SJSA1 (cell line): Measurements from ENCODE around the gene SUSD1. TPM values are rescaled to one million over a fixed set of nuclear protein-coding genes. Genes with fewer than 3 reads are reported as not detected.

Experiments
- DNase-seq, 2 experiments: peaks; one replicate each; pipeline ENCODE4 v3.0.0-alpha.2; 2015 to 2020; ENCODE audit warnings: low spot score in 2 of 2, low read depth in 1 of 2
- H3K27ac ChIP-seq: fragments of 250-450 bp; sonication (Bioruptor Pico); 2 replicates; pipeline ENCODE4 v1.5.1; 2020; ENCODE audit warnings: mild to moderate bottlenecking, moderate library complexity
- H3K27me3 ChIP-seq: fragments of 250-450 bp; sonication (Bioruptor Pico); replicated peaks from 2 replicates; pipeline ENCODE4 v1.5.1; 2020; ENCODE audit warnings: mild to moderate bottlenecking, moderate library complexity
- H3K36me3 ChIP-seq: fragments of 250-450 bp; sonication (Bioruptor Pico); 2 replicates; pipeline ENCODE4 v1.5.1; 2020; ENCODE audit warnings: mild to moderate bottlenecking
- H3K4me1 ChIP-seq: fragments of 250-450 bp; sonication (Bioruptor Pico); replicated peaks from 2 replicates; pipeline ENCODE4 v1.6.1; 2021; ENCODE audit warnings: mild to moderate bottlenecking
- H3K4me3 ChIP-seq: fragments of 250-450 bp; sonication (Bioruptor Pico); 2 replicates; pipeline ENCODE4 v1.5.1; 2020; ENCODE audit warnings: mild to moderate bottlenecking
- H3K9me3 ChIP-seq: fragments of 250-450 bp; sonication (Bioruptor Pico); replicated peaks from 2 replicates; pipeline ENCODE4 v1.5.1; 2020; ENCODE audit warnings: mild to moderate bottlenecking
- total RNA-seq: library from RNA; depleted of rRNA; stranded (reverse); fragments of >200 nt; shearing (Covaris generic); gene quantifications from 2 replicates; pipeline ENCODE4 v1.2.3, GENCODE V29; 2014

The SUSD1 gene
- total RNA-seq, 1 experiment from 2014 or later = 32.8 TPM

- DNase-seq = no peak
- H3K27me3 ChIP-seq = no peaks in the 10 kb centered on the region
- H3K9me3 ChIP-seq = no peaks in the 10 kb centered on the region
- no peaks in the 10 kb centered on the region for H3K4me1 ChIP-seq
- peaks cover 36% of the 10 kb centered on the region for H3K36me3 ChIP-seq
- no peak overlapping the region for H3K27ac ChIP-seq
- no peak overlapping the region for H3K4me3 ChIP-seq
Observed at GRCh38 chr9:112094241-112094640, 80.9 kb downstream of the SUSD1 start.

DNA sequence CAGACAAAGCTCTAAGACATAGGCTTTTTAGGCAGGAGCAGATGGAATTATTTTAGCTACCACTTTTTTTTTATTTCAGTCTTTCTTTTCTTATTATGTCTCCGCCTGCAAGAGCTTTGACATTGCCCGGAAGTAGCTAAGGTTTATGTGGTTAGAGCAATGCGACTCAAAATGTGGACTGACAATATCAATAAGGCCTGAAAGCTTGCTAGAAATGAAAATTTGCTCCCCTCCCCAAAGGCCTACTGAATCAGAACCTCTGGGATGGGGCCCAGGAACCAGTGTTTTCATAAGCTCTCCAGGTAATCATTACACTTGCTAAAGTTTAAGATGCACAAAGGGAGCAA lies 81.3 kb downstream of the SUSD1 start:
- peaks cover 35% of the 10 kb centered on the region for H3K36me3 ChIP-seq

GRCh38 chr9:112093147-112093869 lies 81.8 kb downstream of the SUSD1 start:
- Histone ChIP-seq H3K27me3 (no peaks in the 10 kb centered on the region), H3K27ac (no peak overlapping the region), H3K4me1 (no peaks in the 10 kb centered on the region), H3K36me3 (peaks cover 33% of the 10 kb centered on the region), H3K9me3 (no peaks in the 10 kb centered on the region), H3K4me3 (no peak overlapping the region)
- DNase-seq = no peak

More for the DNA sequence above, 81.3 kb downstream of the SUSD1 start:
- DNase-seq = no peak
- Histone ChIP-seq H3K4me1 (no peaks in the 10 kb centered on the region), H3K9me3 (no peaks in the 10 kb centered on the region), H3K27ac (no peak overlapping the region), H3K4me3 (no peak overlapping the region), H3K27me3 (no peaks in the 10 kb centered on the region)

- Histone ChIP-seq H3K9me3 (no peaks in the 10 kb centered on the region), H3K36me3 (peaks cover 26% of the 10 kb centered on the region), H3K27ac (no peak overlapping the region), H3K4me1 (no peaks in the 10 kb centered on the region), H3K27me3 (no peaks in the 10 kb centered on the region), H3K4me3 (no peak overlapping the region)
- no peak for DNase-seq
Observed at GRCh38 chr9:112091810-112092209, 83.3 kb downstream of the SUSD1 start.

- Histone ChIP-seq H3K36me3 (peaks cover 35% of the 10 kb centered on the region), H3K4me1 (peaks cover 4% of the 10 kb centered on the region), H3K27me3 (no peaks in the 10 kb centered on the region), H3K9me3 (no peaks in the 10 kb centered on the region), H3K4me3 (no peak overlapping the region), H3K27ac (no peak overlapping the region)
- DNase-seq = no peak
Observed at GRCh38 chr9:112087506-112087905, 87.6 kb downstream of the SUSD1 start.

- DNase-seq = peak in 1 of 2 experiments; percentile 69
- H3K9me3 ChIP-seq = no peaks in the 10 kb centered on the region
- H3K4me1 ChIP-seq = peaks cover 4% of the 10 kb centered on the region
- no peak overlapping the region for H3K4me3 ChIP-seq
- H3K27me3 ChIP-seq = no peaks in the 10 kb centered on the region
- peaks cover 31% of the 10 kb centered on the region for H3K36me3 ChIP-seq
- H3K27ac ChIP-seq = peak overlapping the region; percentile 40
Observed at GRCh38 chr9:112086627-112087026, 88.5 kb downstream of the SUSD1 start.

DNA sequence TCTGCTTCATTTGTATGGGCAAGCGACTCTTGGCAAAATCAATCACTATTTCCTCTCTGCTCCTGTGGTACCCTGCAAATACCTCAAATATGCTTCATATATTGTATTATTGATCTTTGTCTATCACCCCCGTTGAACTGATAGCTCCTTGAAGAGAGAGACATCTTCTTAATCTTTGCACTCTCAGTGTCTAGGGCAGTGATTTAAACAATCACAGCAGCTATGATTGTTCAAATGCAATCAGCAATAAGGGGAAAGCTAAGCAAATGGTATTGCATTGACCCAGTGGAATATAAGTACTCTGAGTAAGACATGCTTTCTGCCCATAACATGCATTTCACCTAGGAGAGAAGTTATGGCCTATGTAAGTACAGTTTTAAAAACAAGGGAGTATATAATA lies 90.2 kb downstream of the SUSD1 start:
- Histone ChIP-seq H3K36me3 (peaks cover 39% of the 10 kb centered on the region), H3K27me3 (no peaks in the 10 kb centered on the region), H3K4me3 (no peak overlapping the region), H3K27ac (no peak overlapping the region), H3K9me3 (no peaks in the 10 kb centered on the region), H3K4me1 (peaks cover 4% of the 10 kb centered on the region)
- no peak for DNase-seq

DNA sequence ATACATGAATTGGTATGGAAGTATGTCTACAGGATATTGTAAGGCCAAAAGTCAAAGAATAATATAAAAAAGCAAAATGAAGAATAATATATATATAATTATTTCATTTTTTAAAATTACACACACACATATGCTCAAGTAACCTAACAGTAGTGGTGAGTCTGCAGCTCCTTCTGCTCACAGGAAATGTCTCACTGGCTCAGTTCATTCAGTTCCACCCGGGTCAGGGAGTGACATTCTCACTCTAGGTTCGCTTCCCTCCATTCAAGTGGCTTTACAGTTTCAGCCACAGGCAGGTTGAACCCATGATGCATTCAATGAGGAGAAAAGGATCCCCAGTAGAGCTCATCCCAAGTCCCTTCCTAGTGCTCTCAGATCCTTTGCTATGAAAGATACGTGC lies 90.8 kb downstream of the SUSD1 start:
- Histone ChIP-seq H3K4me1 (peaks cover 4% of the 10 kb centered on the region), H3K36me3 (peaks cover 40% of the 10 kb centered on the region), H3K9me3 (no peaks in the 10 kb centered on the region), H3K27me3 (no peaks in the 10 kb centered on the region), H3K27ac (no peak overlapping the region), H3K4me3 (no peak overlapping the region)
- no peak for DNase-seq

DNA sequence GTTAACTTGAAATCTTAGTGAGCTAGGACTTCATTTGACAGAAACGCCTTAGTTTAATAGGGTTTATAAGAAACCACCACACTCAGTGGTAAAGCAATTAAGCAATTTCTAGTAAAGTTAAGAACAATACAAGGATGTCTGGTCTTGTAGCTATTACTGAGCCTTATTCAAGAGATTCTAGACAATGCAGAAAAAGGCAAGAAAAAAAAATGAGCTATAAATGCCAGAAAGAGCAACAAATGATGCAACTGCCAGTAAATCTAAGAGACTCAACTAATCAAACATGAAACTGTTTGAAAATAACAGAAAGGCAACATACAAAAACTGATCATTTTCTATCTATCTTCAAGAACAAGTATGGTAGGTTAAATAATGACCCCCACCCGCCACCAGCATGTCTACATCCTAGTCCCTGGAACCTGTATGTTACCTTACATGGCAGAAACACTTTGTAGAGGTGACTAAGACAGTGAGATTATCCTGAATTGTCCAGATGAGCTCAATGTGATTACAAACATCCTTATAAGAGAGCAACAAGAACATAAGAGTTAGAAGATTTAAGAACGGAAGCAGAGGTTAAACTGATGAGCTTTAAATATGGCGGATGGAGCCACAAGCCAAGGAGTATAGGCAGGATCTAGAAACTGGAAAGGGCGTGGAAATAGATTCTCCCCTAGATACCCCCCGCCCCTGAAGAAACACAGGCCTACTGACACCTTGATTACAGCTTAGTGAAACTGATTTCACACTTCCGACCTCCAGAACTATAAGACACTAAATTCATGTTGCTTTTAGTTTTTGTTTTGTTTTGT lies 93.0 kb downstream of the SUSD1 start:
- no peak overlapping the region for H3K27ac ChIP-seq
- no peak overlapping the region for H3K4me3 ChIP-seq
- H3K27me3 ChIP-seq = no peaks in the 10 kb centered on the region
- DNase-seq = no peak
- no peaks in the 10 kb centered on the region for H3K9me3 ChIP-seq
- H3K36me3 ChIP-seq = peaks cover 36% of the 10 kb centered on the region
- H3K4me1 ChIP-seq = peaks cover 4% of the 10 kb centered on the region

DNA sequence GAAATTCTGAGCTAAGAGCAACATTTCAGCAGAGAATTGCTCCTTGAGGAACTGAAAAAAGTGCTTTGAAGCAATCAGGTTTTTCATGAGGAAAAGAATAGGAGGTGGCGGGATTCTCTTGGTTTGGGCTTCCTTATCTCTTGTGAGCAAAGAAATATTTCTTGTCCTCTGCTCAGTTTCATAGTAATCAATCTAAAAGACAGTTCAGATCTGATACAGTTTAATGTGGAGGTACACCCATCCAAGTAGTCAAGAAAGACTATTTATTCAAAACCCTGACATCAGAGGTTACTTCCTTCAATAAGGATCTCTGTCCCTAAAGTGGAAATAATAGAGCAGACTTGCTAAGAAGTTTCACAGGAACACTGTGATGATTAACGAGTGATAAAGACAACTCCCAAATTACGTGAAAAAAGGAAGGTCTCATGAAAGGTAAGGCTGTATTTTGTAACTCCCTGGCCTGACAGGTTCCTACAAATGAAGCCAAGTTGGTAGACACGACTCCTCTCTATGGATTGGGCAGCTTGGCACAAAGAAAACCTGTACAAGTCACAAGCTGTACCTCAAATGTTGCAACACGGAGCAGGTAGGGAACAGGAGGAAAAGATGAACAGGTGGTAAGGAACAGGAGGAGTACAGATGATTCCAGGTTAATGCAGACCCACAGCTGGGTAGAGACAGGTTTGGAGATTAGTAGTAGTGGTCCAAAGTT lies 94.1 kb downstream of the SUSD1 start:
- Histone ChIP-seq H3K36me3 (peaks cover 33% of the 10 kb centered on the region), H3K27ac (no peak overlapping the region), H3K4me1 (no peaks in the 10 kb centered on the region), H3K27me3 (no peaks in the 10 kb centered on the region), H3K9me3 (no peaks in the 10 kb centered on the region), H3K4me3 (no peak overlapping the region)
- DNase-seq = no peak

- H3K4me3 ChIP-seq = no peak overlapping the region
- no peak overlapping the region for H3K27ac ChIP-seq
- peaks cover 15% of the 10 kb centered on the region for H3K36me3 ChIP-seq
- peaks cover 19% of the 10 kb centered on the region for H3K4me1 ChIP-seq
- H3K9me3 ChIP-seq = no peaks in the 10 kb centered on the region
- no peak for DNase-seq
- no peaks in the 10 kb centered on the region for H3K27me3 ChIP-seq
Observed at GRCh38 chr9:112078432-112078831, 96.7 kb downstream of the SUSD1 start.

- Histone ChIP-seq H3K9me3 (no peaks in the 10 kb centered on the region), H3K4me3 (no peak overlapping the region), H3K36me3 (peaks cover 10% of the 10 kb centered on the region; the same call in 1 of the 2 replicates), H3K4me1 (peaks cover 33% of the 10 kb centered on the region), H3K27ac (no peak overlapping the region), H3K27me3 (no peaks in the 10 kb centered on the region)
- no peak for DNase-seq
Observed at GRCh38 chr9:112076814-112077213, 98.3 kb downstream of the SUSD1 start.

DNA sequence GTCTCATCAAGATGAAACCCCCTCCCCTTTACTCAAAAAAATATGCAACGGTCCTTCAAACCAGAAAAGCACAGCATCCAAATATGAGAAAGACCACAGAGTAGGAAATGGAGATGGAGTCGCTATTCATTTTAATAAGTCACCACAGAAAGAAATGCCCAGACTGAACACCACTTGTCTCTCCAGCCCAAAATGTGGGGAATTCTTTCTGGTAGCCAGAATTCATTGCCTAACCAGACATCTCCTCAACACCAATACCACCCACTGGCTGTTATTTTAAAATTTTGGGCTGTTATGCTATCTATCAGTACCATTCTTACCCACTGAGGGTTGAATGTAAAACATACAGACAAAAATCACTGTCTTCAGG lies 100.1 kb downstream of the SUSD1 start:
- peaks cover 39% of the 10 kb centered on the region for H3K4me1 ChIP-seq
- peaks cover 6% of the 10 kb centered on the region; the same call in 1 of the 2 replicates for H3K36me3 ChIP-seq
- no peak for DNase-seq
- no peaks in the 10 kb centered on the region for H3K9me3 ChIP-seq
- H3K27ac ChIP-seq = peak overlapping the region; percentile 98
- no peak overlapping the region for H3K4me3 ChIP-seq
- no peaks in the 10 kb centered on the region for H3K27me3 ChIP-seq
